Activated T-helper 1 cell treated with anti-CD3 and anti-CD28 coated beads, Interleukin-2, amount 50 U/mL, for 16 hours (primary cell): ENCODE data around the gene MUC5B.
"Not testable (repeated sequence)": the region's sequence is repeated elsewhere in the genome, so short reads cannot be mapped to it uniquely, and the experiment has no call there.

Source experiments
- DNase-seq, 2 donors: peaks; one replicate each; pipeline ENCODE4 v3.0.0-alpha.2; 2020; ENCODE audit warnings: low read depth in 1 of 2, low spot score in 1 of 2

MUC5B gene

GRCh38 chr11:1222491-1223345 lies at the start of gene MUC5B:
Gene MUC5B (plus strand): TSS chr11:1223066. CDS start chr11:1223124, 58 bp downstream.
- no peak for DNase-seq

DNA sequence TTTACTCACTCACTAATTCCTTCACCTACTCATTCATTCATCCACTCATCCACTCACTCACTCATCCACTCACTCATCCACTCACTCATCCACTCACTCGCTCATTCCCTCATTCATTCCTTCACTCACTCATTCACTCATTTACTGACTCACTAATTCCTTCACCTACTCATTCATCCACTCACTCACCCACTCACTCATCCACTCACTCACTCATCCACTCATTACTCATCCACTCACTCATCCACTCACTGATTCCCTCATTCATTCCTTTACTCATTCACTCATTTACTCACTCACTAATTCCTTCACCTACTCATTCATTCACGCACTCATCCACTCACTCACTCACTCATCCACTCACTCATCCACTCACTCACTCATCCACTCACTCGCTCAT lies 49.5 kb upstream of the MUC5B start:
- not testable (repeated sequence) for DNase-seq

GRCh38 chr11:1174441-1175370 lies 48.2 kb upstream of the MUC5B start:
- no peak for DNase-seq

GRCh38 chr11:1175461-1176223 lies 47.2 kb upstream of the MUC5B start:
- no peak for DNase-seq

- no peak for DNase-seq
Observed at GRCh38 chr11:1176224-1177019, 46.4 kb upstream of the MUC5B start.

- DNase-seq = no peak
Observed at GRCh38 chr11:1177020-1177770, 45.7 kb upstream of the MUC5B start.

- DNase-seq = no peak
Observed at GRCh38 chr11:1177771-1178090, 45.1 kb upstream of the MUC5B start.

DNA sequence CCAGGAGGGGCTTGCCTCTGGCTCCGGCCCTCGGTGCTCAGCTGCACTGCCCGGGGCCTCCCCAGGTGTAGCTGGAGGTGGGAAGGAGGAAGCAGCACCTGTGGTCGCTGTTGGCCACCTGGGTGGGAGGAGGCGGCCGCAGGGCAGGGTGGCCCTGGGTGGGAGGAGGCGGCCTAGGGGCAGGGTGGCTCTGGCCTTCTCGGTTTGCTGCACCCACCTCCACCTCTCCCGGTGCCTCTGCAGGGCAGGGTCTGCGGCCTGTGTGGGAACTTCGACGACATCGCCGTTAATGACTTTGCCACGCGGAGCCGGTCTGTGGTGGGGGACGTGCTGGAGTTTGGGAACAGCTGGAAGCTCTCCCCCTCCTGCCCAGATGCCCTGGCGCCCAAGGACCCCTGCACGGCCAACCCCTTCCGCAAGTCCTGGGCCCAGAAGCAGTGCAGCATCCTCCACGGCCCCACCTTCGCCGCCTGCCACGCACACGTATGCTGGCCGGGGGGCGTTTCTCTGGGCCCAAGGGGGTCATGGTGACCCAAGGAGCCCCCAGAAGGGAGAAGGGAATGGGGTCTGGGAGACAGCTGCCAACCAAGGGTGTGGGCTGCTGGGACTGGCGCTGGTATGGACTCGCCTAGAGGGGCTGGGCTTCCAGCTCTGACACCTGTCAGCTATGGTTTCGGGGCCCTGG lies 44.5 kb upstream of the MUC5B start:
- no peak for DNase-seq

DNA sequence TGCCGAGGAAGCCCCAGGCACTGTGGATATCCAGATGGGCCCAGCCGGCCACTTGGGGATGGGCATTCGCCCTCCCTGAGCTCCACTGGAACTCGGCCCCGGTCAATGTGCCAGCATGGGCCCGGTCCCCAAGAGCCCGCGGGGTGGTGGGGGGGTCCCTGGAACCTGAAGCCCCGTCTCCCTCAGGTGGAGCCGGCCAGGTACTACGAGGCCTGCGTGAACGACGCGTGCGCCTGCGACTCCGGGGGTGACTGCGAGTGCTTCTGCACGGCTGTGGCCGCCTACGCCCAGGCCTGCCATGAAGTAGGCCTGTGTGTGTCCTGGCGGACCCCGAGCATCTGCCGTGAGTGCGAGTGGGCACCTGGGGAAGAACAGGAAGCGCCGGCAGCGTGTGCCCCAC lies 44.0 kb upstream of the MUC5B start:
- DNase-seq = no peak

- no peak for DNase-seq
Observed at GRCh38 chr11:1179641-1180040, 43.2 kb upstream of the MUC5B start.

DNA sequence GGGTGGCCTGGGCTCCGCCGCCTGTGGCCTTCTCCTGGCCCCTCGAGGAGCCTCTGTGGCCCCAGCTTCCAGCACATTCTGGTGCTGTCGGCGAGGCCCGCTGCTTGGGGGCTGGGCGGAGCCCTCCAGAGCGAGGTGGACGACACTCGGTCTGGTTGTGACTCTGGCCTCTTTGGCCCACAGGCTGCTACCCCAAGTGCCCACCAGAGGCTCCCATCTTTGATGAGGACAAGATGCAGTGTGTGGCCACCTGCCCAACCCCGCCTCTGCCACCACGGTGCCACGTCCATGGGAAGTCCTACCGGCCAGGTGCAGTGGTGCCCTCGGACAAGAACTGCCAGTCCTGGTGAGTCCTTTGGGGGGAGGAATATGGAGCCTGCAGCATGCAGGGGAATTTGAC lies 42.7 kb upstream of the MUC5B start:
- DNase-seq = no peak

DNA sequence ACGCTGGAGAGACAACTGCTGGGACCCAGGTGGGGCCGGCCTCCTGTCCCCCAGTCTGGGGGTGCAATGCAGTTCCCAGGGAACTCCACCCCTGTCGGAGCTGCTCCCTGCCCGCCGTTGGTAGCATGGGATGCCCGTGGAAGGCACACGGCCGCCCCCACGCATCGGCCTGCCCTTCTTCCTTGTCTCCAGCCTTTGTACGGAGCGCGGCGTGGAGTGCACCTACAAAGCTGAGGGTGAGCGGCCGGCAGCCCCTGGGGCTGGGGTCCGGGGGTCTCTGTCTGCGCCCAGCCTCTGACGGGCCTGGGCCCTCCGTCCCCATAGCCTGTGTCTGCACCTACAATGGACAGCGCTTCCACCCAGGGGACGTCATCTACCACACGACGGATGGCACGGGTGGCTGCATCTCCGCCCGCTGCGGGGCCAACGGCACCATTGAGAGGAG lies 41.9 kb upstream of the MUC5B start:
- no peak for DNase-seq

- DNase-seq = no peak
Observed at GRCh38 chr11:1181420-1181819, 41.4 kb upstream of the MUC5B start.

- DNase-seq = no peak
Observed at GRCh38 chr11:1181853-1182535, 40.9 kb upstream of the MUC5B start.

DNA sequence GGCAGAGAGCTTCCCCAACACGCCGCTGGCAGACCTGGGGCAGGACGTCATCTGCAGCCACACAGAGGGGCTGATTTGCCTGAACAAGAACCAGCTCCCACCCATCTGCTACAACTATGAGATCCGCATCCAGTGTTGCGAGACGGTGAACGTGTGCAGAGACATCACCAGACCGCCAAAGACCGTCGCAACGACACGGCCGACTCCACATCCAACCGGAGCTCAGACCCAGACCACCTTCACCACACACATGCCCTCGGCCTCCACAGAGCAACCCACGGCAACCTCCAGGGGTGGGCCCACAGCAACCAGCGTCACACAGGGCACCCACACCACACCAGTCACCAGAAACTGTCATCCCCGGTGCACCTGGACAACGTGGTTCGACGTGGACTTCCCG lies 38.7 kb upstream of the MUC5B start:
- DNase-seq = not testable (repeated sequence)

DNA sequence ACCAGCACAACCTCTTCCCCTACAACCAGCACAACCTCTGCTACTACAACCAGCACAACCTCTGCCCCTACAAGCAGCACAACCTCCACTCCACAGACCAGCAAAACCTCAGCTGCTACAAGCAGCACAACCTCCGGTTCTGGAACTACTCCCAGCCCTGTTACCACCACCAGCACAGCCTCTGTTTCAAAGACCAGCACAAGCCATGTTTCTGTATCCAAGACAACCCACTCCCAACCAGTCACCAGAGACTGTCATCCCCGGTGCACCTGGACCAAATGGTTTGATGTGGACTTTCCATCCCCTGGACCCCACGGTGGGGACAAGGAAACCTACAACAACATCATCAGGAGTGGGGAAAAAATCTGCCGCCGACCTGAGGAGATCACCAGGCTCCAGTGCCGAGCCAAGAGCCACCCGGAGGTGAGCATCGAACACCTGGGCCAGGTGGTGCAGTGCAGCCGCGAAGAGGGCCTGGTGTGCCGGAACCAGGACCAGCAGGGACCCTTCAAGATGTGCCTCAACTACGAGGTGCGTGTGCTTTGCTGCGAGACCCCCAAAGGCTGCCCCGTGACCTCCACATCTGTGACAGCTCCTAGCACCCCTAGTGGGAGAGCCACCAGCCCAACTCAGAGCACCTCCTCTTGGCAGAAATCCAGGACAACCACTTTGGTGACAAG lies 34.3 kb upstream of the MUC5B start:
- DNase-seq = not testable (repeated sequence)

DNA sequence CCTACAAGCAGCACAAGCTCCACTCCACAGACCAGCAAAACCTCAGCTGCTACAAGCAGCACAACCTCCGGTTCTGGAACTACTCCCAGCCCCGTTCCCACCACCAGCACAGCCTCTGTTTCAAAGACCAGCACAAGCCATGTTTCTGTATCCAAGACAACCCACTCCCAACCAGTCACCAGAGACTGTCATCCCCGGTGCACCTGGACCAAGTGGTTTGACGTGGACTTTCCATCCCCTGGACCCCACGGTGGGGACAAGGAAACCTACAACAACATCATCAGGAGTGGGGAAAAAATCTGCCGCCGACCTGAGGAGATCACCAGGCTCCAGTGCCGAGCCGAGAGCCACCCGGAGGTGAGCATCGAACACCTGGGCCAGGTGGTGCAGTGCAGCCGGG lies 33.0 kb upstream of the MUC5B start:
- not testable (repeated sequence) for DNase-seq
